HEK293T (cell line): Measurements from ENCODE around the gene MRPS2.
"Not testable (repeated sequence)": the region's sequence is repeated elsewhere in the genome, so short reads cannot be mapped to it uniquely, and the experiment has no call there.

Experiments
- CTCF ChIA-PET: fragments of 350-600 bp; formaldehyde crosslinking; extraction: SDS; loops from one replicate; lab custom pipeline; 2021; ENCODE audit warnings: antibody characterized with exemption, inconsistent platforms; lab: Yijun Ruan, JAX
- POLR2A ChIA-PET: fragments of 350-600 bp; formaldehyde crosslinking; extraction: SDS; loops from one replicate; lab custom pipeline; 2020; ENCODE audit warnings: antibody characterized with exemption, inconsistent platforms; lab: Yijun Ruan, JAX
- DNase-seq: peaks from one replicate; pipeline ENCODE4 v3.0.0; 2012; ENCODE audit warnings: mixed read lengths; ENCODE audit errors: extremely low spot score
- ARNT ChIP-seq: fragments of 450-650 bp; IDR thresholded peaks from 2 replicates; pipeline ENCODE4 v1.6.1; 2017; ENCODE audit warnings: mild to moderate bottlenecking
- BHLHE40 ChIP-seq: fragments of 450-650 bp; IDR thresholded peaks from 2 replicates; pipeline ENCODE4 v1.6.1; 2016; ENCODE audit warnings: mild to moderate bottlenecking, moderate library complexity, borderline replicate concordance
- CTBP1 ChIP-seq: fragments of 450-650 bp; IDR thresholded peaks from 2 replicates; pipeline ENCODE4 v1.6.1; 2016; ENCODE audit warnings: borderline replicate concordance
- ELF4 ChIP-seq: fragments of 450-650 bp; IDR thresholded peaks from 2 replicates; pipeline ENCODE4 v1.6.1; 2017; ENCODE audit warnings: antibody characterized with exemption
- FOXA1 ChIP-seq: fragments of 450-650 bp; IDR thresholded peaks from 2 replicates; pipeline ENCODE4 v1.6.1; 2016; ENCODE audit warnings: mild to moderate bottlenecking
- FOXK2 ChIP-seq: fragments of 450-650 bp; IDR thresholded peaks from 2 replicates; pipeline ENCODE4 v1.6.1; 2016; ENCODE audit warnings: mild to moderate bottlenecking
- FOXM1 ChIP-seq: fragments of 450-650 bp; IDR thresholded peaks from 2 replicates; pipeline ENCODE4 v1.6.1; 2017; ENCODE audit warnings: mild to moderate bottlenecking, borderline replicate concordance
- HDGF ChIP-seq: fragments of 450-650 bp; IDR thresholded peaks from 2 replicates; pipeline ENCODE4 v1.6.1; 2017; ENCODE audit warnings: antibody characterized with exemption, borderline replicate concordance
- L3MBTL2 ChIP-seq: fragments of 450-650 bp; conservative IDR thresholded peaks from 2 replicates; pipeline ENCODE4 v1.6.1; 2016; ENCODE audit warnings: mild to moderate bottlenecking
- LEF1 ChIP-seq: fragments of 450-650 bp; IDR thresholded peaks from 2 replicates; pipeline ENCODE4 v1.6.1; 2017; ENCODE audit warnings: mild to moderate bottlenecking, borderline replicate concordance
- NFRKB ChIP-seq: fragments of 450-650 bp; IDR thresholded peaks from 2 replicates; pipeline ENCODE4 v1.6.1; 2016; ENCODE audit warnings: mild to moderate bottlenecking, moderate library complexity
- SP1 ChIP-seq: fragments of 450-650 bp; IDR thresholded peaks from 2 replicates; pipeline ENCODE4 v1.6.1; 2017
- SUZ12 ChIP-seq: fragments of 450-650 bp; IDR thresholded peaks from 2 replicates; pipeline ENCODE4 v1.6.1; 2016; ENCODE audit warnings: mild to moderate bottlenecking
- TARDBP ChIP-seq: fragments of 450-650 bp; IDR thresholded peaks from 2 replicates; pipeline ENCODE4 v1.6.1; 2016
- ZNF384 ChIP-seq: fragments of 450-650 bp; IDR thresholded peaks from 2 replicates; pipeline ENCODE4 v1.6.1; 2016
- TF ChIP-seq, protein P1 (sequence below): fragments of 450-650 bp; IDR thresholded peaks from 2 replicates; pipeline ENCODE4 v1.6.1; 2016

The MRPS2 gene

DNA sequence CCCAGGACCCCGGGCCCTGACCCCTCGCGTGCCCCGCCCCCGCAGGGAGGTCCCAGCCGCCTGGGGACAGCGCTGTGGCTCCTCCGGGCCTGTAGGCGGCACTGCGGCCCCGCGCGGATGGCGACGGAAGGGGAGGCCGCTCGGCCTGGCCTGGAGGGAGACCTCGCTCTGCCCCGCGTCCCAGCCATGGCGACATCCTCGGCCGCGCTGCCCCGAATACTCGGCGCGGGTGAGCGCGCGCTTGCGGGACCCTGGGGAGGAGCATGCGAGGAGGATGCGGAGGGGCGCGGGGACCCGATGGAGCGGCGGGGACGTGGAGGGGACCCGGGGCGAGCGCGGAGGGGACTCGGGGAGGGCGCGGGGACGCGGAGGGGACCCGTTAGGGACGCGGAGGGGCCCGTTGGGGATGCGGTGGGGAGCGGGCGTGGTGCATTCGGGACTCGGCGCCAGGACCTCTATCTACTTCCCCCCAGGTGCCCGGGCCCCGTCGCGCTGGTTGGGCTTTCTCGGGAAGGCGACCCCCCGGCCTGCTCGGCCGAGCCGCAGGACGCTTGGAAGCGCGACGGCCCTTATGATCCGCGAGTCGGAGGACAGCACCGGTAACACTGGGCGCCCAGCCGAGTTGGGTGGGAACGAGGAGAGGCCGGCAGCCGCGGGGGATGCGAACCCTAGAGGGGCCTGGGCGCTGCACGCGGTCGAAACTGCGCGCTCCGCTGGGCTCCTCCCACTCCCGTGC is at the start of gene MRPS2:
Gene MRPS2, plus strand, starts transcription at position 158 of the 736 bp plus-strand sequence. Its CDS starts 29 bp downstream, at position 187.
- ChIA-PET CTCF (no interaction called here), POLR2A (interaction anchor here (1.5 kb wide), 1 partner anchor 10 kb away, joined by 4 read pairs; no protein-coding TSS in a partner anchor)

DNA sequence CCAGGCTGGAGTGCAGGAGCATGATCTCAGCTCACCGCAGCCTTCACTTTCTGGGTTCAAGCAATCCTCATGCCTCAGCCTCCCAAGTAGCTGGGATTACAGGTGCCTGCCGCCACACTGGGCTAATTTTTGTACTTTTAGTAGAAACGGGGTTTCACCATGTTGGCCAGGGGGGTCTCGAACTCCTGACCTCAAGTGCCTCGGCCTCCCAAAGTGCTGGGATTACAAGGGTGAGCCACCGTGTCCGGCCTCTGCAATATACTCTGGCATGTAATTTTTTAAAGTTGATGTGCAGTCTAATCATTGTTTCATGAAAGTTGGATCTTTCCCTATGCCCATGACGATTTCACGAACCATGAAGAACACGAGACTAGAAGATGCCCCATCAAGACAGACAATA is 49.5 kb upstream of the MRPS2 start:
- TF ChIP-seq NFRKB (no peak), SP1 (no peak), LEF1 (no peak), ZNF384 (no peak), TARDBP (no peak), SUZ12 (no peak), L3MBTL2 (no peak), CTBP1 (no peak), FOXM1 (no peak), BHLHE40 (no peak), ARNT (no peak), ELF4 (no peak), FOXA1 (no peak), HDGF (no peak), FOXK2 (no peak)
- TF ChIP-seq, protein P1, sequence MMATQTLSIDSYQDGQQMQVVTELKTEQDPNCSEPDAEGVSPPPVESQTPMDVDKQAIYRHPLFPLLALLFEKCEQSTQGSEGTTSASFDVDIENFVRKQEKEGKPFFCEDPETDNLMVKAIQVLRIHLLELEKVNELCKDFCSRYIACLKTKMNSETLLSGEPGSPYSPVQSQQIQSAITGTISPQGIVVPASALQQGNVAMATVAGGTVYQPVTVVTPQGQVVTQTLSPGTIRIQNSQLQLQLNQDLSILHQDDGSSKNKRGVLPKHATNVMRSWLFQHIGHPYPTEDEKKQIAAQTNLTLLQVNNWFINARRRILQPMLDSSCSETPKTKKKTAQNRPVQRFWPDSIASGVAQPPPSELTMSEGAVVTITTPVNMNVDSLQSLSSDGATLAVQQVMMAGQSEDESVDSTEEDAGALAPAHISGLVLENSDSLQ: no peak
- no peak for DNase-seq
- ChIA-PET POLR2A (no interaction called here), CTCF (interaction anchor here (0.7 kb wide), 1 partner anchor 97 kb away, joined by 3 read pairs; no protein-coding TSS in a partner anchor)

More for the DNA sequence above, at the start of gene MRPS2:
- peak; percentile 90 for DNase-seq
- TF ChIP-seq L3MBTL2: peak; percentile 49
- TF ChIP-seq ZNF384: no peak

DNA sequence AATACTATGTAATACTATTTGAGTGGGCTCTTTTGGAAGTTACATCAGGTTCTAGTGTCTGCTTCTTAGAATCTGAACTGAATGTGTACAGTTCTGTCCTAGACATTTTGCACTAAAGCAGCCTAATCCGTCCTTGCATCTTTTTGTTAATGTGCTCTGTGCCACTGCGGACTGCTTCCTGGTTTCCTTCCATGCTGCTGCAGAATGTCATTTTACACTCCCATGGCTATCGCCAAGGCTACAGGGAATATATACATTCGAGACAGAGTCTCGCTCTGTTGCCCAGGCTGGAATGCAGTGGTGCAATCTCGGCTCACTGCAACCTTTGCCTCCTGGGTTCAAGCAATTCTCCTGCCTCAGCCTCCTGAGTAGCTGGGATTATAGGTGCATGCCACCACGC is 48.6 kb upstream of the MRPS2 start:
- POLR2A ChIA-PET, DNase-seq, CTCF ChIA-PET: not testable (repeated sequence)

DNA sequence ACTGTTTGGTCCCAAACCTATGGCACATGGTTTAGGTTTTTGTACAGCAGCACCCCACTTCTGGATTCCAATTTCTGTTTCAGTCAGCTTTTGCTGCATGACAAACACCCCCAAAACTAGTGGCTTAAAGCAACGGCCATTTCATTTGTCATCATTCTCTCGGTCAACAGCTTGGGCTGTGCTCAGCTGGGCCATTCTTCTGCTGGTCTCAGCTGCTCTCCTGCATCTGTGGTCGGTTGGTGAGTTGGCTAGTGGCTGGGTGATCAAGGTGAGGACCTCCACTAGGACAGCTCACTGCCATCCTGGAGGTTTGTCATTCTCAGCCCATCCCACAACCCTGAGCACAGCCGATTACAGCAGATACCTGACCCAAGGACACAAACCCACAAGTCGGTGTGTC is 45.7 kb upstream of the MRPS2 start:
- no peak for TF ChIP-seq CTBP1
- no peak for DNase-seq
- POLR2A ChIA-PET: no interaction called here
- CTCF ChIA-PET: no interaction called here

DNA sequence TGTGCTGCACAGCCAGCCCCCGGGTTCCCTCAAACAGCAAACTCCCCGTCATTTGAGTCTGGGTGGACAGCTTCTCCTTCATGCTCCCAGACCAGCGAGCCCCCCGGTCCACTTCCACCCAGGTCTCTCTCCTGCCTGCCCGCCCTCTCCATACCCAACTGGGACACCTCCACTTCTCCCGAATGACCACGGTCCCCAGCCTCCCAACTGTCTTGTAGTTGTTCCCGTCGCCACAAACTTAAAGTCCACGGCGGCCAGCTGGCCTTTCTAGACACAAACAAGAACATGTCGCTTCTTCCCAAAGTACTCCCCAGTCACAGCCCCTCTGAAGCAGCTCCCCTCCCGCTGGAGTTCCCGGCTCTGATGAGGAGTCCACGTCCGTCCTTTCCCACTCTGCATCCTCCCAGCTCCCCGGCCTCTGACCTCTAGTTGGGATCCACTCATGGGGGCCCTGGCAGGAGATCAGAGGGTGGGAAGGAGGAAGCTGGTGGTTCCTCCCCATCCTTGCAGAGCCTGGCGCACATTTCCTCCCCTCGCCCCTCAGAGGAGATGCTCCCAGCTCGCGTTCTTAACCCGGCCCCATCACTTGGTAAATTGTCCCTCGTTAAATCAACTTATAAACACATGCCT is 45.0 kb upstream of the MRPS2 start:
- CTCF ChIA-PET: no interaction called here
- no peak for TF ChIP-seq SUZ12
- TF ChIP-seq SP1: no peak
- no peak for DNase-seq
- POLR2A ChIA-PET: interaction anchor here (0.8 kb wide), 1 partner anchor 16 kb away, joined by 3 read pairs; no protein-coding TSS in a partner anchor

DNA sequence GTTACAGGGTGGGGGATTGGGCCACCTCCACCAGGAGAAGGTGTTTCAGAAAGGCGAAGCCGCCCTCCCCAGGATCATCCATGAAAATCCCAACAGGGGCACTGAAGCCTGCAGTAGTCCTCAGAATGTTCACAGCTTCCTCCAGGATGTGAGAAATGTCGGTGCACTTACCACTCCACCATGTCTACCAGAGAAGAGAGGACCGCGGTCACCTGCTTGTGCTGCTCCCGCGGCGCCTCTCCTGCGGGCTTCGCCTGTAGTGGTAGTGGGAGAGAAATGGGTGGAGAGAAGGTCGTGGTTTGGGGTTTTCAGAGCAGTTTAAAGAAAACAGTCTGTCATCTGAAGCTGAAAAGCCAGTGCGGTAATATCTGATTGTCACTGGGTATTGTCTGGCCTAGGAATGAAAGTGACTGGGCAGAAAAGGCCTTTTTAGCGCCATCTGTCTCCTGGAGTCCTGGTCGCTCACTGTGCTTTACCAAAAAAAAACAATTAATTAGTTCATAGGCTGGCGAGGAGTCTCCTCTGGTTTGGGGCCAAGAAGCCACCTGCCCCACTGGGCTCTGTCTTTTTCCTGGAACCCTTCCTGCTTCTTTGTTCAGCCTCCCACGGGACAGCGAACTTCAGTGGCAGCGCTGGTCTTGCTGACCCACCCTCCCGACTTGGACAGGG is 43.9 kb upstream of the MRPS2 start:
- TF ChIP-seq ZNF384: no peak
- no peak for TF ChIP-seq TARDBP
- TF ChIP-seq FOXK2: no peak
- no peak for TF ChIP-seq LEF1
- POLR2A ChIA-PET: no interaction called here
- DNase-seq: no peak
- CTCF ChIA-PET: no interaction called here

DNA sequence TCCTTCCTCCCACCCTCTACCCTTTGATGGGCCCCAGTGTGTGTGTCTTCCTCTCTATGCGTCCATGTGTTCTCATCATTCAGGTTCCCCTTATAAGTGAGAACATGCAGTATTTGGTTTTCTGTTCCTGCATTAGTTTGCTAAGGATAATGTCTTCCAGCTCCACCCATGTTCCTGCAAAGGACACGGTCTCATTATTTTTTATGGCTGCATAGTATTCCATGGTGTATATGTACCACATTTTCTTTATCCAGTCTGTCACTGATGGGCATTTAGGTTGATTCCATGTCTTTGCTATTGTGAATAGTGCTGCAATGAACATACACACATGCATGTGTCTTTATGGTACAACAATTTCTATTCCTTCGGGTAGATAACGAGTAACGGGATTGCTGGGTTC is 42.0 kb upstream of the MRPS2 start:
- CTCF ChIA-PET: not testable (repeated sequence)

DNA sequence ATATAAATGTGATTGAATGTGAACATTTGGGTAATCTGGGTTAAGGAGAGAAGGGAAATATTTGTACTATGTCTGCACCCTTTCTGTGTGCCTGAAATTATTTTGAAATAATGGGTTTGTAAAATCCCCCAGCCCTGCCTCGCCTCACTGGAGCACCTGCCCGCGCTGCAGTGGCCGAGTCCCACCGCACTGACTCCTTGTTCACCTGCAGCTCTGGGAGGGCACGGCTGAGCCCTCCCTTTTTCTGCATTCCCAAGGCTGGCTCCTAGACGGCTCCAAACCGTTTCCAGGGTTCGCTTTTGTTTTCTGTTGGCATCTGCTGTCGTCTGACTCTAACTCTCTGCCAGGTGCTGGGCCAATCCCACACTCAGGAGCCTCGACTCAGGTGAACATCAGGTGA is 38.5 kb upstream of the MRPS2 start:
- CTCF ChIA-PET: no interaction called here
- POLR2A ChIA-PET: no interaction called here
- DNase-seq: no peak
- TF ChIP-seq ELF4 (no peak), LEF1 (no peak), BHLHE40 (no peak), CTBP1 (no peak), NFRKB (no peak), SP1 (no peak), HDGF (no peak)
- TF ChIP-seq, protein P1: no peak

More for the DNA sequence above, 42.0 kb upstream of the MRPS2 start:
- DNase-seq, POLR2A ChIA-PET: not testable (repeated sequence)
